ENCODE data around the gene APBB2.
"Not testable (repeated sequence)": the region's sequence is repeated elsewhere in the genome, so short reads cannot be mapped to it uniquely, and the experiment has no call there.

Gene APBB2

DNA sequence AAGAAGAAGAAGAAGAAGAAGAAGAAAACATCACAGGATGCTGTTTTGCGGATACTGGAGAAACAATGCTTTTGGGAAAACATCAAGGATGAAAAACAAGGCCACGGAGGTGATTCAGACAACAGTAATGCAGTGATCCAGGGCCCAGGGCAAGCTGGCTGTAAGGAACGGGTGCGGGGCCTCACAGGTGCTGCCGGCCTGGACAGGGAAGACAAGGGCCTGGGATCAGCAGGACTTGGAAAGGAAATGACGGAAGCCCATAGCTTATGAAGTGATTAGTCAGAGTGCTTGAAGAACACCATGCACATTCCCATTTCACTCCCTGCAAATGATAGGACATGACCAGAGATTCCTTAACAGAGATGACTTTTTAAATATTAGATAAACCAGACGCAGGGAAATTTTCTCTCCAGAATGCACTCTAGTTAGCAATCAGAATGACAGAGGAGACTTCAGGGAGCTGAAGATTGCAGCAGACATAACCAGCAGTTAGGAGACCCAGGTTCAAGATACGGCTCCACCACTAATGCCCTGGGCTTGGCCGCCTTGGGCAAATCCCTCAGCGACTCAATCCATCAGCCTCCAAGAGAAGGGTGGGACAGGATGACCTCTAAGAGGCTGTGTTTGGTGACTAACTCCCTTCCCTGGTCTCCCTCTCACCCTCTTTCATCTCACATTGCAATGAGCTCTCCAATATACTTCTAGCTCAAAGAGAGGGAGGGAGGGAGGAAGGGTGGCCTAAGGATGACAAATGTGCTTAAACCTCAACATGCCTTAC is 54.1 kb downstream of the APBB2 start:
- DNase-seq (ENCODE audit: low read depth in 4 of 4, low spot score in 1 of 4), result no peak

DNA sequence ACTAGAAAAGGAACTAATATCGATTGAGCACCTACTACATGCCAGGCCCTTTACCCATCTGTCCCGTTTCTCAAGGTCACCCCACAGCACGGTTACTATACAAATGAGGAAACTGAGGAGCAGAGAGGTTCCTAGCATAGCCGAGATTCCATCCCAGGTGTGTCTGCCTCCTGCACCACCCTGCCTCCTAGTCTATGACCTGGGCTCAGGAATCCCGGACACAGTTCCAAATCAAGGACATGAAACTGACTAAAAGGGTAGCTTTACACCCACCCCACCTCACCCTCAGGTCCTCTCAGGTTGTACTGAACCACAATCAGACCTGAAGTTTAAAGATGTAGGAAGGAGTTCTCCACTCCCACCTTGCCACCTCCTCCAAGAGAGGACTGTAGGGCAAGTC is 55.6 kb downstream of the APBB2 start:
- DNase-seq (ENCODE audit: low read depth in 4 of 4, low spot score in 1 of 4), result no peak

DNA sequence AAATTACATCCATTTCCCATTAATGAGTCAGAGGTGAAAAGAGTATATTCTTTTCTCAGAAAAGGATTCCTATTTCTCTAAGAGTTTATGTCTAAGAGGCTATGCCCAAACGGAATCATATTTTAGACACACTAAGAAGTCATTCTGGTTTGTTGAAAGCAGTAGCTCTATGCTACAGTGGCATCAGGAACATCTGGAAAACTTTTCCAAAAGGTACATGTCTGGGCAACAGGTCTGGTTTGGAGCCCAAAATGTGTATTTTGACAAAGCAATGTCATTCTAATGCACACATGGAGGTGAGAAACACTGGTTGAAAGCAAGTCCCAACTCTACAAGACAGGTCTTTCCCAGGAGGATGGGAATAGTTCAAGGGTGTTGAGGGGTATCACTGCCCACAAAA is 56.1 kb downstream of the APBB2 start:
- no peak for DNase-seq (ENCODE audit: low read depth in 4 of 4, low spot score in 1 of 4)

DNA sequence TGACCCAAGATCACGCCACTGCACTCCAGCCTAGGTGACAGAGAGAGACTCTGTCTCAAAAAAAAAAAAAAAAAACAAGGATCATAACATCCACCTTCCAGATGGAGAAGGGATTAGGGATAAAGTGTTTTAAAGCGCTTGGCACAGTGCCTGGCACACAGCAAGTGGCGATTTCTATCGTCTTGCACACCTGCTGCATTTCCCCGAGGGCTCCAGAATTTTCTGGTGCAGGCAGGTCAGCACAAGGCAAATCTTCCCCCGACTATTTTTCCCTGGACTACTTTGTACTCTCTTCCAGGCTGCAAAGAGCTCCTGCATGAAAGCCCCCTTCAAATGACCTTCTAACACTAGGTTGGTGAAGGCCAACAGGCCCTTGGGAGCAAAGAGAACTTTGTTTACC is 57.3 kb downstream of the APBB2 start:
- no peak for DNase-seq (ENCODE audit: low read depth in 4 of 4, low spot score in 1 of 4)

DNA sequence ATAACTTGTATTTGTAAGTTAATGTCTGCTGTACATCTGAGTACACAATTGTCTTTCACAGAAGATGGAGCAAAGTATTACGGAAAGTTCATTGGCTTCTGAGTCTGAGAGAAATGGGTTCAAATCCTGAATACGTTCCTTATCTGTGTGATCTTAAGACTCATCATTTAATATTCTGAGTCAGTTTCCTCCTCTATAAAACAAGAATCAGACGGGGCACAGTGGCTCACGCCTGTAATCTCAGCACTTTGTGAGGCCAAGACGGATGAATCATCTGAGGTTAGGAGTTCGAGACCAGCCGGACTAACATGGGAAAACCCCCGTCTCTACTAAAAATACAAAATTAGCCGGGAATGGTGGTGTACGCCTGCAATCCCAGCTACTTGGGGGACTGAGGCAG is 57.8 kb downstream of the APBB2 start:
- no peak for DNase-seq (ENCODE audit: low read depth in 4 of 4, low spot score in 1 of 4)

DNA sequence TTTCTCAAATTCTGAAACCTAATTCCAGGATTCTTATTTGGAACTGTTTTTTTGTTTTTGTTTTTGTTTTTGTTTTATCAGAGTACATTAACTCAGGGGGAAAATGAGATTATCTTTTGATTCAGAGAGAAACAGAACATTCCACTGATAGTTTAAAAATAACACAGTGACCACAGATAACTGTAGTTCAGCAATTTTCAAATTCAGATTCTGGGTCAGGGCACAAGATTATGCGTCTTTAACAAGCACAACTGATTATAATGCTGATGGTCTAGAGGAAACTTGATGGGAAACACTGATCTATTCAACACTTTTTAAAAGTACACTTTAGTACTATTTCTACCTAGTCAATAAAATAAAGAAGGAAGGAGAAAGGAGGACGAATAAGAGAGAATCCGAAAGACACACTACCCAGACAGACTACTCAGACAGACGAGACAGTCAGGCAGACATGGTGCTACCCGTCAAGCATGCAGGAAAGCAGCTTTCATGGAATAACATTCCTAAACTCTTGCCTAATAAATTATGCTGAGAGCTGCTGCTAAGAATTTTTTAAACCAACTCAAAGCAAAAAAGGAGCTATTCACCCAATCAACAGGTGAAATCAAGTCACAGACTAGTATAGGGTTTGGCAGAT is 59.0 kb downstream of the APBB2 start:
- no peak for DNase-seq (ENCODE audit: low read depth in 4 of 4, low spot score in 1 of 4)

DNA sequence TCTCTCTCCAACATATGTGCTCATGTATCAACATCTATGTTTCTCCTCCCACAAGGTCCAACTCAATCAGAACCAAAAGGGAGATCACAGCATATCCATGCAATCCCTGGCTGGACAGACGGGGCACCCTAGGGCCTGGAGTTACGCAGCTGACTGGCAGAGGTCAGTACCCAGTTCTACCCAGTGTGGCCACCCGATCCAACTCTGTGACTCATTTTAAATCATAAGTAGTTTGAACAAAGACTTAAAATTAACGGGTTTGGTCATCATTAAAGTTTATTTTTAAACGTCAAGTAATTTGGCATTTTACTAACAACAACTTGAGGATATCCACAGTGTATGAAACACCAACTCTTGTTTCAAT is 59.5 kb downstream of the APBB2 start:
- no peak for DNase-seq (ENCODE audit: low read depth in 4 of 4, low spot score in 1 of 4)

DNA sequence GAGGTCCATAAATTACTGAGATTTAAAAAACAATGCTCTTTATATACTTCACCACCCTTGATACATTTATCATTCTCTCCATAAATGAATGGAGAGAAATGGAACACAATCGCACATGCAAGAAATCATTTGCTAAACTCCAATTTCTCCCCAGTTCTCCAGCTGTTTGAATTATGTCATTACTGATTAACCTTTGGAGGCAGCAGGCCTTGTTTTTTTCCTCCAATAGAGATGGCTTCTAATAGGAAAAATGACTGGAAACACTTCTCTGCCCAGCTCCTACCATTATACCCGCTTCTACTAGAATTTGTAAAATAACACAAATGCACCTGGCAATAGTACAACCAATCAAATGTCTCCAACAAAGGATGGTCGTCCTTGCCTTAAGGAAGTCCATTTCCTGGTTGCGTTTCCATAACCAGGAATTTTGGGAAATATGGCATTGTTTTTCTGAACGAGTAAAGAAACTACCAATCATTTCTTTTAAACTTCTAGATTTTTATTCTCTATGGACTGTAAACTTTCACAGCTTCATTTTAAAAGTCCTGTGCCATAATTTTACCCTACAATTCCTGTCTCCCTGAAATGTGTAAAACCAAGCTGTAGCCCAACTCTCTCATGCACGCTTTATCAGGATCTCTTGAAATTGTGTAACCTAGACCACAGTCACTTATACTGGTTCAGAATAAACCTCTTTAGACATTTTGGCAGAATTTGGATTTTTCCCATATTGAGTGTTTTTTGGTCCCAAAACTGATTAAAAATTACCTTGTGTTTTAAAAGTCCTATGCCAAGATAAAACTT is 60.1 kb downstream of the APBB2 start:
- no peak for DNase-seq (ENCODE audit: low read depth in 4 of 4, low spot score in 1 of 4)

DNA sequence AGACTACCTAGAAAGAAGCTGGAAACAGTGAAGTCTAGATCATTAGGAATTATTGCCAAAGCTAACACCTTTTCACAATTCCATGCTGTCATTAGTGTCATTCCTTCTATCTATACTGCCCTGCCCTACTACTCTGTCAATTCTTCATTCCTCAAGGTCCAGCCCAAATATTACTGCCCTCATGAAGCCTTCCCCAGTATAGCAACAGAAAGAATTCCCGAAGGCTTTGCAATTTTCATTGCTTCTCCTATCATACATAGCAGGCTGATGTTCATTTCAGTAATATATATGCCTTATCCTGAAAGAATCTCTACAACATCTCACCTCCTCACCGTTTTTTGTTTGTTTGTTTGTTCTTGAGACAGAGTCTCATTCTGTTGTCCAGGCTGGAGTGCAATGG is 63.9 kb downstream of the APBB2 start:
- DNase-seq (ENCODE audit: low read depth in 4 of 4, low spot score in 1 of 4), result no peak

DNA sequence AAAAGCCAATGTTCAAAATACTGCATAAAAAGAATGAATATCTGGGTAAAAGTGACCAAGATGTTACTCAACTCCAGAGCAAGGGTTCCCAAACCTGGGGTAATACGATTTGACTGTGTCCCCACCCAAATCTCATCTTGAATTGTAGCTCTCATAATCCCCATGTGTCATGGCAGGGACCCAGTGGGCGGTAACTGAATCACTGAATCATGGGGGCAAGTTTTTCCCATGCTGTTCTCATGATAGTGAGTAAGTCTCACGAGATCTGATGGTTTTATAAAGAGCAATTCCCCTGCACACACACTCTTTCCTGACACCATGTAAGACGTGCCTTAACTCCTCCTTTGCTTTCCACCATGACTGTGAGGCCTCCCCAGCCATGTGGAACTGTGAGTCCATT is 64.8 kb downstream of the APBB2 start:
- not testable (repeated sequence) for DNase-seq (ENCODE audit: low read depth in 4 of 4, low spot score in 1 of 4)

DNA sequence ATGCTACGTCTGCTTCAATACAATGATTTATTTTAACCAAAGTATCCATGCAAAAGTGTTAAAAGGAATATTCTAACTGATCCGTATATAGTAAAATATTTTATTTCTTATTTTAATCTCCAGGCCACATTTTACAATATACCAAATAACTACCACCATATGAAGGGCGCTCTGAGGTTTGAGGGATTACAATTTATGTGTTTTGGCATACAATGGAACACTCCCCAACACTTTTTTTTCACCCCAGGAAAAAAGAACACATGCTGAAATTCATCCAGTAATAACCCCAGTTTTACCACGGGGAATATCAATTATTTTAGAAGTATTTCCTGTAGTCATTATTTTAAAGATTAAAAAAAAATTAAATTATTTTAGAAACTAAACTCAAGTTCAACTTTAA is 65.4 kb downstream of the APBB2 start:
- no peak for DNase-seq (ENCODE audit: low read depth in 4 of 4, low spot score in 1 of 4)

DNA sequence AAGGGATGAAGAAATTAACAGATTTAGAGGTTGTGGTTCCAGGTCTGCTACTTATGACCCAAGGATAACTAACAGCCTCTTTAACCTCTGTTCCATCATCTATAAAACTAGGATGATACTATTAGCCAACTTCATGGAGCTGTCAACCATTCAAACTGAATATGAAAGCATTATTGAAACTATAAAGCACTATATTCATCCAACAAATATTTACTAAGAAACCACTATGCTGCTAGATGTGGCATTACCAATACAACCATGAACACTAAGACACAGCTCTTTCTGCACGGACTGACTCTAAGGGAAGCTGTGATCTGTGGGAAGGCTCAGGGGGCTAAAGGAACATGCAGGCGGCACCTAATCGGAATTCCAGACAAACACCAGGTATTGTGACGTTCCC is 66.0 kb downstream of the APBB2 start:
- no peak for DNase-seq (ENCODE audit: low read depth in 4 of 4, low spot score in 1 of 4)

DNA sequence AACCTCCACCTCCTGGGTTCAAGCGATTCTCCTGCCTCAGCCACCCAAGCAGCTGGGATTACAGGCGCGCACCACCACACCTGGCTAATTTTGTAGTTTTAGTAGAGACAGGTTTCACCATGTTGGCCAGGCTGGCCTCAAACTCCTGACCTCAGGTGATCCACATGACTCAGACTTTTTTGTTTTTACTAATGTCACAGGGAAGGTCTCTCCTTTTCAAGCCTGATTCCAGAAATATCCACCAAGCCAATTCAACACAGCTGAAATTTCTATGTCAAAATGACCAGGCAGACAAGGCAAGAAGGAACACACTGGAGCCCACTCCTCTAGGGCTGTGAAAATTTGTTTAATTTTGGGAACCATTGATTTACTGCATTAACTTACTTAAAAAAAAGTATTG is 66.8 kb downstream of the APBB2 start:
- DNase-seq (ENCODE audit: low read depth in 4 of 4, low spot score in 1 of 4), result not testable (repeated sequence)

DNA sequence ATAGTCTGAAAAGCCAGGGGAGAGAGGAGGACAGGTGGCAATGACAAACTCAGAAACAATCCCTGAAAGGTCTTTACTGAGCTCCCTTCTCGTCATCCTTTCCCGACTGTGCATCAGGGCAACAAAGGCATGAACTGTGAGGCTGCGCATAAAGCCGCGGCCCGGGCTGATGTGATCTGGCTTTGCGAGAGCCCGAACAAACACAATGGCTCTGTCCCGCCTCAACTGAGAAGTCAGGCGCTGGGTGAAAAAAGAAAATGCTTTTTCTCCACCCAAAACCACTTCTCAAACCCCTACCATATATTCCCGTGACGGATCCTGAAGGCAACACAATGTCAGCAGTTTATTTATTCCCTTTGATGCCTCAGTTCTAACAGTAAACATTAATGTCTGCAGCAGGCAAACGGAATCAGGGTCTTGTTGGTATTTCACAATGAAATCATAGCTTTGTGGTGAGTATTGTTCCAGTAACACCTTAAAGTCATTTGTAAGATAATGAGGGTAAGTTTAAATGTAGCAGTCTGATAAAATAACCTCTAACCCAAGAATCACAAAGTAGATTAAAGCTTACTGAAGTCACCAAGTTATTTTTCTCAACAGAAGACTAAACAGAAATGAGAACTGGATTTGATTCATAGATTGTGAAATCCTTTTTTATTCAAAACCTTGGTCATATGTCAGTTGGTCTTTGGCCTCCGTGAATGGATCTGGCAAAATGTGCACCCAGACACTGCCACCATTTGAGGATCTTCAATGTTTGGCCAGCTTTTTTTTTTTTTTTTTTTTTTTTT is 67.4 kb downstream of the APBB2 start:
- DNase-seq (ENCODE audit: low read depth in 4 of 4, low spot score in 1 of 4), result no peak

DNA sequence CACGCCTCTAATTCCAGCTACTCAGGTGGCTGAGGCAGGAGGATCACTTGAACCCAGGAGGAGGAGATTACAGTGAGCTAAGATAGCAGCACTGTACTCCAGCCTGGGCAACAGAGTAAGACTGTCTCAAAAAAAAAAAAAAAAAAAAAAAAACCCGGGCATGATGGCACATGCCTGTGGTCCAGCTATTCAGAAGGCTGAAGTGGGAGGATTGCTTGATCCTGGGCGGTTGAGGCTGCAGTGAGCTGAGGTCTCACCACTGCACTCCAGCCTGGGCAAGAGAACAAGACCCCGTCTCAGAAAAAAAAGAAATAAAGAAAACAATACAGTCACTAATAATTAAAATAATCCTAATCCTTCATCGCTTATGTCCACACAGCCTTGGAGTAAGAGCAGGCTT is 68.1 kb downstream of the APBB2 start:
- no peak for DNase-seq (ENCODE audit: low read depth in 4 of 4, low spot score in 1 of 4)

DNA sequence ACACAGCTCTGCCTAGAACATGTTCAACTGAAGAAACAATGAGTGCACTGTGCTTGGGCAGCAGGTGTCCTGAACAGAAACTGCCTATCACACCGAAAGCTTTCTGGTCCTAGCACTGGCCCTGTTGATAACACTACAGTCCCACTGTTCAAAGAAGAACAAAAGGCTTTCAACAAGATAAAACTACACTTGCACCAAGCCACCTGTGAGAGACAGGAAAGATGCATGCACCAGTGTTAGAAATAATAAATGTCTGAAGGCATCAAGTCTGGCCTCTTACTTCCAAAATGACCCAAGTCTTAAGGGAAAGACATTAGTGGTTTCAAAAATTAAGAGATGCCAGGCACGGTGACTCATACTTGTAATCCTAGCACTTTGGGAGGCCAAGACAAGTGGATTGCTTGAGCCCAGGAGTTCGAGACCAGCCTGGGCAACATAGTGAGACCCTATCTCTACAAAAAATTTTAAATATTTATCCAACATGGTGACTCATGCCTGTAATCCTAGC is 68.7 kb downstream of the APBB2 start:
- DNase-seq (ENCODE audit: low read depth in 4 of 4, low spot score in 1 of 4), result no peak

DNA sequence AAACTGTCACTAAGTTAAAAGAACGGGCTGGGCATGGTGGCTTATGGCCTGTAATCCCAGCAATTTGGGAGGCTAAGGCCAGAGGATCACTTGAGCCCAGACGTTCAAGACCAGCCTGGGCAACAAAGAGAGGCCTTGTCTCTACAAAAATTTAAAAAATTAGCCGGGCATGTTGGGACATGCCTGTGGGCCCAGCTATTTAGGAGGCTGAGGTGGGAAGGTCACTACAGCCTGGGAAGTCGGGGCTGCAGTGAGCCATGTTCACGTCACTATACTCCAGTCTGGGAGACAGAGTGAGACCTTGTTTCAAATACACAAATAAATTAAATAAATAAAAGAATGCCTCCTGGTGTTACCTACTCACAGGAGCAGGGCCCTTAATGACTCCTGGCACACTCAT is 69.5 kb downstream of the APBB2 start:
- DNase-seq (ENCODE audit: low read depth in 4 of 4, low spot score in 1 of 4), result no peak

DNA sequence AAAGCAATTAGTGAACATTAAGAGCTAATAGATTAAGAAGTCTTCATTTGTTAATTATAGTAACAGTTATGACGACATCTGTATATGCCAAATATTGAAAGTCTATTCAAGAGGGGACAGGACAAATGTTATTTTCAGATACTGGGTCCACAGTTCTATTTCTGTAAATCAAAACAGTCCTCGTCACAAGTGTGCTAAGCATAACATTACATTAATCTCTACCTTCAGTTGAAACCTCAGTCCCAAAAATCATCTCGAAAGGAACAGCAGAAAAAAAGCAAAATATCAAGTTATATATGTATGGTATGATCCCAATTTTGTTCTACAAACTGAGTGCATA is 70.3 kb downstream of the APBB2 start:
- no peak for DNase-seq (ENCODE audit: low read depth in 4 of 4, low spot score in 1 of 4)

DNA sequence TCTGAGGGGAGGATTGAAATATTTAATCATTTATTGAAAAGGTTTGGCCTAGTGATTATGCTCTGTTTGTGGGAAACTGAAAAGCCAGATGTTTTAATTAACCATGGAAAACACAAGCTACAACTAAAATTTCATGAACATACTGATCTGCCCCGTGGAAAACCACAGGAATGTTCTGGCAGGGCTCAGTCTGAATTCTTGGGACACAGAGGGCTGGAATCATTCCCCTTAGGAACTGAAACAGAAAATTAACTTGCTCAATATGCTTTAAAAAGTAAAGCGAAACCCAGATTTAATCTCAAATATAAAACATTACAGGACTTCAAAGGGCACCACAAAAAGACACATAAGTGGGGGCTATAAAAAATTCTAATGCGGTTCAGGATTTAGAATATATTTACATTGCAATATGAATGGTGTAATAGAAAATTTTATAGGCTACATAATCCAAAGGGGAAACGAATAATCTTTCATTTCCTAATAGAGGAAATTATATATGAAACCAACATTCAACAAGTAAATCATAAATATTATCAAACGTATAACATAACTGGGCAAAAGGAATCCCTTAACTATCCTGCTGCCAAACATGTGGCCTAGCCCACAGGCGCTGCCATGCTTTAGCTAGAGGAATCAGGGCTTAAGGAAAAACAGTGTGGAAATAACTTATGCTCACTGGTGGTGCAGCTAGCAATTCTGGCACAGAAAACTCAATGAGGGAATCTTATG is 70.9 kb downstream of the APBB2 start:
- DNase-seq (ENCODE audit: low read depth in 4 of 4, low spot score in 1 of 4), result no peak

DNA sequence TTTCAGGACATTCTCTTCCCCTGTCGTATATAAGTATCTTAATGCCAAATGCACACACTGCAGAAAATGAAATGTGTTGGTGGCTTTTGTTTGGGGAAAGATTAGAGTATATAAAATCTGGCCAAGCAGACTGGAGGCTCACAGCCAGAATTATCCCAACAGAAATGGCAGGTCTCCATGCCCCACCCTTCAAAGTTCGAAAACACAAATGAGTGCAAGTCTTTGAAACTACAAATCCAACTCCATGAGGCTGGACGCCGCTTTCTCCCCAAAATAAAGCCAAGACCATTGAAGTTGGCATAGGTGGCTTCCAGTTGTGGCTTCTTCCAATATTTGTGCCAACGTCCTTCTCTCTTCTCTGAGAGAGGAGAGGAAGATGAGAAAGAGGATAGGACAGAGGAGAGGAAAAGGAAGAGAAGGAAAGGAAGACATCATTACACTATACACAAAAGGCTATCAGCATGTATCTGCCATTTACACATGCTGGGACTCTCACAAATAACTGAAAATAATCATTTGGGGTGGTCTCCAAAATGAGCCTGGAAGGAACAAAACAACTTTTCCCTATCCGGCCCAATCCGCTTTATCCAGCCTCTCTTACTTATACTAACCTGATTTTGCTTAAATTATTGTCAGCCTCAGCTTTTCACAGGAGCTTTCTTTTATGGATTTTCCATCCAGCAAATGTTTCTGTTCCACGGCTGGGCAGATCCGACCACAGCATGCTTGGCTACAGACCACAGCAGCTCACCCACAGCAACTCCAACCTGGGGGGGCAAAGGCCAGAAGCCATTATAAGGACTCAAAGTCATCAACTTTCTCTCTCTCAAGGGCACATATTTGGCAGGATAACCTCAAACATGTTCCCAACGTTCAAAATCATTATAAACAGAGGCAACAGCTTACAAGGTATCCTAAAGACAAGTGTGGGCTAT is 71.7 kb downstream of the APBB2 start:
- no peak for DNase-seq (ENCODE audit: low read depth in 4 of 4, low spot score in 1 of 4)
